AG09319 (cell line): ENCODE data around the gene NFATC1.

ENCODE experiments used
- DNase-seq: peaks from one replicate; pipeline ENCODE4 v3.0.0-alpha.2; 2010; ENCODE audit warnings: low read depth; ENCODE audit errors: extremely low read depth
- CTCF ChIP-seq: IDR thresholded peaks from 2 replicates; pipeline ENCODE4 v1.5.1; 2011; ENCODE audit warnings: low read depth, mild to moderate bottlenecking, inconsistent platforms, low read length, moderate library complexity

The NFATC1 gene

GRCh38 chr18:79428287-79428686 is 32.6 kb downstream of the NFATC1 start:
- no peak for DNase-seq
- TF ChIP-seq CTCF, result no peak

- no peak for DNase-seq
- TF ChIP-seq CTCF, result no peak
Measured at GRCh38 chr18:79429381-79429780, 33.7 kb downstream of the NFATC1 start.

GRCh38 chr18:79429785-79430281 is 34.1 kb downstream of the NFATC1 start:
- DNase-seq, result no peak
- TF ChIP-seq CTCF, result no peak

GRCh38 chr18:79432376-79433120 is 36.8 kb downstream of the NFATC1 start:
- no peak for DNase-seq
- no peak for TF ChIP-seq CTCF

GRCh38 chr18:79433431-79433830 is 37.7 kb downstream of the NFATC1 start:
- TF ChIP-seq CTCF, result no peak

GRCh38 chr18:79434607-79435401 is 39.1 kb downstream of the NFATC1 start:
- DNase-seq, result no peak
- no peak for TF ChIP-seq CTCF

More at GRCh38 chr18:79433431-79433830, 37.7 kb downstream of the NFATC1 start:
- DNase-seq, result no peak

- DNase-seq, result no peak
- TF ChIP-seq CTCF, result no peak
Measured at GRCh38 chr18:79436556-79437275, 41.0 kb downstream of the NFATC1 start.
